ENCODE results near the gene CARMIL1. TPM values are rescaled to one million over a fixed set of nuclear protein-coding genes. Genes with fewer than 3 reads are reported as not detected.

CARMIL1 gene
- polyA plus RNA-seq, 1 of the 3 experiments (the other 2 are of a cell fraction): 1.7 TPM

- H3K9me2 ChIP-seq: no peaks in the 10 kb centered on the region
- ChIA-PET POLR2A (no interaction called here), CTCF (interaction anchor here (0.8 to 1.3 kb wide), 3 partner anchors 31 to 195 kb away, joined by 3 to 5 read pairs (median 4); no protein-coding TSS in a partner anchor)
- no peak for DNase-seq
- no peaks in the 10 kb centered on the region for H4K20me1 ChIP-seq (ENCODE audit: insufficient read depth)
- H3K36me3 ChIP-seq (replicated peaks in 1 of 2; ENCODE audit: control insufficient read depth in 1 of 2, insufficient read depth in 2 of 2, low read length in 1 of 2): no peaks in the 10 kb centered on the region
- H3K27ac ChIP-seq (ENCODE audit: low read depth in 2 of 2, low read length in 1 of 2): no peak overlapping the region
- H3K27me3 ChIP-seq (ENCODE audit: insufficient read depth): no peaks in the 10 kb centered on the region
- H3K4me1 ChIP-seq (ENCODE audit: control insufficient read depth in 1 of 2, insufficient read depth in 2 of 2, low read depth in 1 of 2, low read length in 1 of 2): no peaks in the 10 kb centered on the region; a peak in 1 of 4 replicates
- H3K79me2 ChIP-seq (ENCODE audit: insufficient read depth): no peaks in the 10 kb centered on the region
- no peak overlapping the region for H3K9ac ChIP-seq
- 91% methylated on average over 3 of the region's 3 CpGs for WGBS (ENCODE audit: low lambda C conversion rate)
- no peaks in the 10 kb centered on the region for H3F3A ChIP-seq (replicated peaks; ENCODE audit: insufficient read depth)
- no peak for TF ChIP-seq FOSL2 (IDR thresholded peaks at IDR 0.05; ENCODE audit: borderline replicate concordance, low read depth)
- TF ChIP-seq, protein P1, sequence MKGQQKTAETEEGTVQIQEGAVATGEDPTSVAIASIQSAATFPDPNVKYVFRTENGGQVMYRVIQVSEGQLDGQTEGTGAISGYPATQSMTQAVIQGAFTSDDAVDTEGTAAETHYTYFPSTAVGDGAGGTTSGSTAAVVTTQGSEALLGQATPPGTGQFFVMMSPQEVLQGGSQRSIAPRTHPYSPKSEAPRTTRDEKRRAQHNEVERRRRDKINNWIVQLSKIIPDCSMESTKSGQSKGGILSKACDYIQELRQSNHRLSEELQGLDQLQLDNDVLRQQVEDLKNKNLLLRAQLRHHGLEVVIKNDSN (IDR thresholded peaks at IDR 0.05; ENCODE audit: borderline replicate concordance, low read depth): no peak
- no peak for TF ChIP-seq SIN3A (IDR thresholded peaks at IDR 0.05; ENCODE audit: borderline replicate concordance, low read depth, low read length)
- TF ChIP-seq FOXJ3 (CRISPR knock-in tag; IDR thresholded peaks at IDR 0.05): no peak
- no peak for TF ChIP-seq GABPA (IDR thresholded peaks at IDR 0.05; ENCODE audit: low read depth)
- TF ChIP-seq POLR2AphosphoS5 (IDR thresholded peaks at IDR 0.05; ENCODE audit: low read depth, low read length): no peak
- H3K4me2 ChIP-seq: no peak overlapping the region
- no peaks in the 10 kb centered on the region for H3K9me3 ChIP-seq
- no peak overlapping the region for H2AFZ ChIP-seq (ENCODE audit: low read depth)
- no peak overlapping the region for H3K4me3 ChIP-seq (ENCODE audit: low read depth in 2 of 2, low read length in 1 of 2)
Measured at GRCh38 chr6:25525078-25525477, 245.9 kb downstream of the CARMIL1 start.

- Histone ChIP-seq H3K79me2 (ENCODE audit: insufficient read depth) (no peaks in the 10 kb centered on the region), H2AFZ (ENCODE audit: low read depth) (no peak overlapping the region), H3K9me2 (no peaks in the 10 kb centered on the region), H3K4me2 (no peak overlapping the region), H3K4me1 (ENCODE audit: control insufficient read depth in 1 of 2, insufficient read depth in 2 of 2, low read depth in 1 of 2, low read length in 1 of 2) (no peaks in the 10 kb centered on the region), H3K27ac (ENCODE audit: low read depth in 2 of 2, low read length in 1 of 2) (no peak overlapping the region), H3K9ac (no peak overlapping the region), H4K20me1 (ENCODE audit: insufficient read depth) (no peaks in the 10 kb centered on the region), H3F3A (replicated peaks; ENCODE audit: insufficient read depth) (no peaks in the 10 kb centered on the region), H3K9me3 (no peaks in the 10 kb centered on the region), H3K27me3 (ENCODE audit: insufficient read depth) (no peaks in the 10 kb centered on the region), H3K4me3 (ENCODE audit: low read depth in 2 of 2, low read length in 1 of 2) (no peak overlapping the region), H3K36me3 (replicated peaks in 1 of 2; ENCODE audit: control insufficient read depth in 1 of 2, insufficient read depth in 2 of 2, low read length in 1 of 2) (no peaks in the 10 kb centered on the region)
- TF ChIP-seq YY1 (IDR thresholded peaks at IDR 0.05; ENCODE audit: low read depth) (no peak), FOXJ3 (CRISPR knock-in tag; IDR thresholded peaks at IDR 0.05) (no peak), NFIC (IDR thresholded peaks at IDR 0.05; ENCODE audit: borderline replicate concordance) (no peak), POLR2AphosphoS5 (IDR thresholded peaks at IDR 0.05; ENCODE audit: low read depth, low read length) (no peak), USF2 (IDR thresholded peaks at IDR 0.05; ENCODE audit: borderline replicate concordance, low read depth, low read length) (no peak), RCOR1 (IDR thresholded peaks at IDR 0.05; ENCODE audit: low read length) (no peak), NRF1 (IDR thresholded peaks at IDR 0.05; ENCODE audit: low read depth, low read length) (no peak), GABPA (IDR thresholded peaks at IDR 0.05; ENCODE audit: low read depth) (no peak), EZH2phosphoT487 (IDR thresholded peaks at IDR 0.05; ENCODE audit: borderline replicate concordance, low read depth) (no peak), JUND (IDR thresholded peaks at IDR 0.05) (no peak), SMC3 (IDR thresholded peaks at IDR 0.05; ENCODE audit: low read depth, low read length) (no peak), FOSL2 (IDR thresholded peaks at IDR 0.05; ENCODE audit: borderline replicate concordance, low read depth) (no peak), SIN3A (IDR thresholded peaks at IDR 0.05; ENCODE audit: borderline replicate concordance, low read depth, low read length) (no peak), CTCF (IDR thresholded peaks at IDR 0.05) (no peak), TEAD4 (IDR thresholded peaks at IDR 0.05; ENCODE audit: borderline replicate concordance, insufficient read depth) (no peak), TCF12 (IDR thresholded peaks at IDR 0.05) (no peak), RFX5 (IDR thresholded peaks at IDR 0.05; ENCODE audit: low read length) (no peak), TAF1 (IDR thresholded peaks at IDR 0.05; ENCODE audit: borderline replicate concordance, low read depth, low read length) (no peak), IRF3 (IDR thresholded peaks at IDR 0.05; ENCODE audit: low read depth, low read length) (no peak), RAD21 (IDR thresholded peaks at IDR 0.05; ENCODE audit: low read length) (no peak)
- CTCF ChIA-PET: interaction anchor here (0.6 to 3.1 kb wide), 6 partner anchors 9 to 269 kb away, joined by 3 to 20 read pairs (median 4); partner anchors contain the start of gene CARMIL1
- no peak for DNase-seq
- WGBS (ENCODE audit: low lambda C conversion rate): 92% methylated on average over 5 of the region's 5 CpGs
- POLR2A ChIA-PET: interaction anchor here (1.7 kb wide), 1 partner anchor 8 kb away, joined by 3 read pairs; no protein-coding TSS in a partner anchor
Measured at GRCh38 chr6:25534942-25535631, 255.9 kb downstream of the CARMIL1 start.
